Smooth muscle cell (in vitro differentiated cells): ENCODE measurements around the gene MRPS11. TPM values are rescaled to one million over a fixed set of nuclear protein-coding genes. Genes with fewer than 3 reads are reported as not detected.

ENCODE experiments used
- DNase-seq: peaks from one replicate; lab custom pipeline; 2025; ENCODE audit not compliant: unreplicated experiment; lab: John Stamatoyannopoulos, UW
- H2AFZ ChIP-seq: fragments of 200-600 bp; sonication (generic); 2 replicates; pipeline ENCODE4 v1.6.0; 2016; ENCODE audit warnings: antibody characterized with exemption, low read depth, mild to moderate bottlenecking
- H3F3A ChIP-seq: fragments of 200-600 bp; sonication (generic); 2 replicates; pipeline ENCODE4 v1.6.0; 2017; ENCODE audit warnings: antibody characterized with exemption, low read depth
- H3K27ac ChIP-seq: fragments of 200-600 bp; sonication (generic); 2 replicates; pipeline ENCODE4 v1.5.1; 2016; ENCODE audit warnings: low read depth, mild to moderate bottlenecking
- H3K27me3 ChIP-seq: fragments of 200-600 bp; sonication (generic); 2 replicates; pipeline ENCODE4 v1.6.1; 2016; ENCODE audit warnings: low read depth, mild to moderate bottlenecking
- H3K36me3 ChIP-seq: fragments of 200-600 bp; sonication (generic); 2 replicates; pipeline ENCODE4 v1.5.1; 2016; ENCODE audit warnings: low read depth
- H3K4me1 ChIP-seq: fragments of 200-600 bp; sonication (generic); 2 replicates; pipeline ENCODE4 v1.5.1; 2016; ENCODE audit warnings: low read depth
- H3K4me2 ChIP-seq: fragments of 200-600 bp; sonication (generic); 2 replicates; pipeline ENCODE4 v1.6.0; 2016; ENCODE audit warnings: mild to moderate bottlenecking
- H3K4me3 ChIP-seq: fragments of 200-600 bp; sonication (generic); 2 replicates; pipeline ENCODE4 v1.5.1; 2016; ENCODE audit warnings: mild to moderate bottlenecking
- H3K79me2 ChIP-seq: fragments of 200-600 bp; sonication (generic); 2 replicates; pipeline ENCODE4 v1.6.0; 2016; ENCODE audit warnings: low read depth, mild to moderate bottlenecking
- H3K9ac ChIP-seq: fragments of 200-600 bp; sonication (generic); 2 replicates; pipeline ENCODE4 v1.6.0; 2016; ENCODE audit warnings: low read depth
- H3K9me3 ChIP-seq: fragments of 200-600 bp; sonication (generic); replicated peaks from 2 replicates; pipeline ENCODE4 v1.5.1; 2016; ENCODE audit warnings: low read depth
- H4K20me1 ChIP-seq: fragments of 200-600 bp; sonication (generic); 2 replicates; pipeline ENCODE4 v1.6.0; 2016; ENCODE audit warnings: low read depth
- WGBS: methylation state at CpG from one replicate; pipeline ENCODE4 v1.1.7; 2016; ENCODE audit warnings: low lambda C conversion rate; 5-methylcytosine and 5-hydroxymethylcytosine counted together
- polyA plus RNA-seq: library from polyadenylated mRNA; unstranded; fragments of >200 nt; fragmentation: Nextera tagmentation; extraction: Ambion mirVana; gene quantifications from 2 replicates; pipeline ENCODE4 v1.2.1, GENCODE V29; 2016
- total RNA-seq: library from RNA; depleted of rRNA; stranded (reverse); fragments of >200 nt; gene quantifications from 2 replicates; pipeline ENCODE4 v1.2.3, GENCODE V29; 2014
- TF ChIP-seq, protein P1 (sequence below): fragments of 200-600 bp; sonication (generic); IDR thresholded peaks from 2 replicates; pipeline ENCODE4 v1.5.1; 2017; ENCODE audit warnings: borderline replicate concordance, mild to moderate bottlenecking, antibody characterized with exemption; ENCODE audit not compliant: insufficient read depth, poor library complexity, severe bottlenecking

Gene MRPS11
- total and polyA plus RNA-seq, 2 experiments from 2014 or later = 39.1 to 69.1 TPM

- DNase-seq = no peak
- H3K36me3 ChIP-seq = peaks cover 3% of the 10 kb centered on the region
- no peak overlapping the region for H3K27ac ChIP-seq
- H3K4me3 ChIP-seq = no peak overlapping the region
- H2AFZ ChIP-seq = no peak overlapping the region
- TF ChIP-seq, protein P1, sequence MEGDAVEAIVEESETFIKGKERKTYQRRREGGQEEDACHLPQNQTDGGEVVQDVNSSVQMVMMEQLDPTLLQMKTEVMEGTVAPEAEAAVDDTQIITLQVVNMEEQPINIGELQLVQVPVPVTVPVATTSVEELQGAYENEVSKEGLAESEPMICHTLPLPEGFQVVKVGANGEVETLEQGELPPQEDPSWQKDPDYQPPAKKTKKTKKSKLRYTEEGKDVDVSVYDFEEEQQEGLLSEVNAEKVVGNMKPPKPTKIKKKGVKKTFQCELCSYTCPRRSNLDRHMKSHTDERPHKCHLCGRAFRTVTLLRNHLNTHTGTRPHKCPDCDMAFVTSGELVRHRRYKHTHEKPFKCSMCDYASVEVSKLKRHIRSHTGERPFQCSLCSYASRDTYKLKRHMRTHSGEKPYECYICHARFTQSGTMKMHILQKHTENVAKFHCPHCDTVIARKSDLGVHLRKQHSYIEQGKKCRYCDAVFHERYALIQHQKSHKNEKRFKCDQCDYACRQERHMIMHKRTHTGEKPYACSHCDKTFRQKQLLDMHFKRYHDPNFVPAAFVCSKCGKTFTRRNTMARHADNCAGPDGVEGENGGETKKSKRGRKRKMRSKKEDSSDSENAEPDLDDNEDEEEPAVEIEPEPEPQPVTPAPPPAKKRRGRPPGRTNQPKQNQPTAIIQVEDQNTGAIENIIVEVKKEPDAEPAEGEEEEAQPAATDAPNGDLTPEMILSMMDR = no peak
- no peaks in the 10 kb centered on the region for H4K20me1 ChIP-seq
- no peaks in the 10 kb centered on the region for H3K79me2 ChIP-seq
- H3K4me1 ChIP-seq = no peaks in the 10 kb centered on the region
- H3K27me3 ChIP-seq = no peaks in the 10 kb centered on the region
- H3K9me3 ChIP-seq = no peaks in the 10 kb centered on the region
- H3K4me2 ChIP-seq = no peak overlapping the region
- H3K9ac ChIP-seq = no peak overlapping the region
- no peaks in the 10 kb centered on the region for H3F3A ChIP-seq
- 97% methylated on average over 1 of the region's 1 CpG for WGBS
Measured at GRCh38 chr15:88529021-88529630, 61.6 kb downstream of the MRPS11 start.

Other genes with a start within 250 kb of the MRPS11 start
- gene NTRK3, start 211.0 kb upstream of the MRPS11 start, total RNA-seq = 3.3 and 3.6 TPM in 2 replicates
- 3.5 TPM in 2 replicates for gene NTRK3, start 211.0 kb upstream of the MRPS11 start, polyA plus RNA-seq
- gene MRPL46, start 320 bp upstream of the MRPS11 start, total RNA-seq = 17.1 and 17.5 TPM in 2 replicates
- 31.0 and 35.0 TPM in 2 replicates for gene MRPL46, start 320 bp upstream of the MRPS11 start, polyA plus RNA-seq
- gene DET1, start 79.0 kb downstream of the MRPS11 start, total RNA-seq = 5.6 and 6.0 TPM in 2 replicates
- 4.3 and 6.5 TPM in 2 replicates for gene DET1, start 79.0 kb downstream of the MRPS11 start, polyA plus RNA-seq
- 44.5 and 50.1 TPM in 2 replicates for gene AEN, start 153.6 kb downstream of the MRPS11 start, total RNA-seq
- 53.3 and 57.6 TPM in 2 replicates for gene AEN, start 153.6 kb downstream of the MRPS11 start, polyA plus RNA-seq
- gene ISG20, start 171.3 kb downstream of the MRPS11 start, total RNA-seq = 0.81 and 1.2 TPM in 2 replicates
- 1.1 and 2.6 TPM in 2 replicates for gene ISG20, start 171.3 kb downstream of the MRPS11 start, polyA plus RNA-seq